GM12865 (cell line): ENCODE measurements around the gene FBXW9.
"Not testable (repeated sequence)": the region's sequence is repeated elsewhere in the genome, so short reads cannot be mapped to it uniquely, and the experiment has no call there.

Experiments used
- DNase-seq: peaks from one replicate; pipeline ENCODE4 v3.0.0; 2010; ENCODE audit warnings: low read depth
- H3K4me3 ChIP-seq: 2 replicates; pipeline ENCODE4 v1.5.1; 2011; ENCODE audit warnings: mild to moderate bottlenecking, low read depth, low read length, control low read depth
- CTCF ChIP-seq: IDR thresholded peaks from 2 replicates; pipeline ENCODE4 v1.5.1; 2011; ENCODE audit warnings: low read length, control low read depth, low read depth, inconsistent platforms; ENCODE audit not compliant: insufficient read depth; ENCODE audit errors: missing control alignments

FBXW9 gene

GRCh38 chr19:12701596-12702282 lies 5.3 kb upstream of the FBXW9 start:
- no peak for TF ChIP-seq CTCF
- no peak overlapping the region for H3K4me3 ChIP-seq
- DNase-seq = no peak

- no peak for TF ChIP-seq CTCF
- H3K4me3 ChIP-seq = no peak overlapping the region
- no peak for DNase-seq
Observed at GRCh38 chr19:12698138-12698537, 1.7 kb upstream of the FBXW9 start.

- H3K4me3 ChIP-seq = peak overlapping the region; percentile 70
Observed at GRCh38 chr19:12697425-12697824, 994 bp upstream of the FBXW9 start.

GRCh38 chr19:12695997-12696365 lies 450 bp downstream of the FBXW9 start:
- no peak for TF ChIP-seq CTCF
- DNase-seq = no peak
- H3K4me3 ChIP-seq = peak overlapping the region; percentile 70

More at GRCh38 chr19:12697425-12697824, 994 bp upstream of the FBXW9 start:
- not testable (repeated sequence) for DNase-seq

- H3K4me3 ChIP-seq = peak overlapping the region; percentile 70
- TF ChIP-seq CTCF = no peak
- no peak for DNase-seq
Observed at GRCh38 chr19:12695514-12695913, 917 bp downstream of the FBXW9 start.

GRCh38 chr19:12695096-12695495 lies 1.3 kb downstream of the FBXW9 start:
- no peak overlapping the region for H3K4me3 ChIP-seq

GRCh38 chr19:12694641-12695040 lies 1.8 kb downstream of the FBXW9 start:
- H3K4me3 ChIP-seq = no peak overlapping the region
- DNase-seq = no peak
- no peak for TF ChIP-seq CTCF

More at GRCh38 chr19:12695096-12695495, 1.3 kb downstream of the FBXW9 start:
- no peak for DNase-seq
- TF ChIP-seq CTCF = no peak
